Liver (tissue), 9 donors: Measurements from ENCODE around the gene THADA. TPM values are rescaled to one million over a fixed set of nuclear protein-coding genes. Genes with fewer than 3 reads are reported as not detected.

ENCODE experiments used
- DNase-seq: peaks from one replicate; pipeline ENCODE4 v3.0.0-alpha.2; 2017; ENCODE audit warnings: low spot score
- H3K27ac ChIP-seq, 2 donors: one replicate each; pipeline ENCODE4 v1.7.0; 2013; ENCODE audit warnings: inconsistent platforms in 2 of 2, low read length in 2 of 2, control low read depth in 1 of 2, low read depth in 1 of 2, mild to moderate bottlenecking in 1 of 2
- H3K27me3 ChIP-seq, 4 donors: one replicate each; pipeline versions ENCODE4 v1.6.1 to v1.7.0; 2013; ENCODE audit warnings: low read length in 3 of 4, inconsistent platforms in 1 of 4, mild to moderate bottlenecking in 1 of 4, moderate library complexity in 1 of 4; ENCODE audit not compliant: control insufficient read depth in 4 of 4, insufficient read depth in 4 of 4
- H3K36me3 ChIP-seq, 4 donors: one replicate each; pipeline versions ENCODE4 v1.6.1 to v1.7.0; 2013; ENCODE audit warnings: low read length in 3 of 4, mild to moderate bottlenecking in 3 of 4, low read depth in 1 of 4, moderate library complexity in 1 of 4; ENCODE audit not compliant: control insufficient read depth in 4 of 4, insufficient read depth in 3 of 4
- H3K4me1 ChIP-seq, 4 donors: one replicate each; pipeline versions ENCODE4 v1.6.1 to v1.7.0; 2013; ENCODE audit warnings: low read length in 3 of 4, mild to moderate bottlenecking in 3 of 4, moderate library complexity in 1 of 4; ENCODE audit not compliant: control insufficient read depth in 4 of 4, insufficient read depth in 4 of 4
- H3K4me3 ChIP-seq, 3 donors: one replicate each; pipeline versions ENCODE4 v1.6.1 to v1.7.0; 2013; ENCODE audit warnings: low read length in 3 of 3, control low read depth in 1 of 3, low read depth in 1 of 3, mild to moderate bottlenecking in 1 of 3
- H3K9ac ChIP-seq, 2 donors: one replicate each; pipeline ENCODE4 v1.7.0; 2013; ENCODE audit warnings: low read length in 2 of 2, mild to moderate bottlenecking in 2 of 2, moderate library complexity in 2 of 2, control low read depth in 1 of 2, low read depth in 1 of 2
- H3K9me3 ChIP-seq, 4 donors: one replicate each; pipeline versions ENCODE4 v1.6.1 to v1.7.0; 2013; ENCODE audit warnings: low read length in 3 of 4; ENCODE audit not compliant: control insufficient read depth in 4 of 4
- ATF3 ChIP-seq: IDR thresholded peaks from 2 replicates; pipeline ENCODE4 v1.6.1; 2016; ENCODE audit warnings: antibody characterized with exemption
- CTCF ChIP-seq: fragments of 150-350 bp; IDR thresholded peaks from 2 replicates; pipeline ENCODE4 v1.5.1; 2017; ENCODE audit warnings: improper control_type of control experiment, low read depth, low read length; ENCODE audit not compliant: missing input control
- EGR1 ChIP-seq, 2 donors: IDR thresholded peaks; 2 replicates each; pipeline ENCODE4 v1.6.1; 2016 to 2018; ENCODE audit warnings: antibody characterized with exemption in 2 of 2, low read depth in 2 of 2
- FOXA1 ChIP-seq: IDR thresholded peaks from 2 replicates; pipeline ENCODE4 v1.6.1; 2016; ENCODE audit warnings: antibody characterized with exemption
- FOXA2 ChIP-seq: IDR thresholded peaks from 2 replicates; pipeline ENCODE4 v1.6.1; 2016; ENCODE audit warnings: antibody characterized with exemption
- GABPA ChIP-seq, 2 donors: IDR thresholded peaks in 1 of 2; conservative IDR thresholded peaks in 1 of 2; 2 replicates each; pipeline ENCODE4 v1.6.1; 2016; ENCODE audit warnings: antibody characterized with exemption in 2 of 2, mild to moderate bottlenecking in 1 of 2, moderate library complexity in 1 of 2
- HNF4A ChIP-seq, 2 donors: conservative IDR thresholded peaks; 2 replicates each; pipeline ENCODE4 v1.6.1; 2016; ENCODE audit warnings: antibody characterized with exemption in 2 of 2, mild to moderate bottlenecking in 2 of 2
- HNF4G ChIP-seq: IDR thresholded peaks from 2 replicates; pipeline ENCODE4 v1.6.1; 2016; ENCODE audit warnings: antibody characterized with exemption
- JUND ChIP-seq, 2 donors: IDR thresholded peaks; 2 replicates each; pipeline ENCODE4 v1.6.1; 2016; ENCODE audit warnings: antibody characterized with exemption in 2 of 2
- MAX ChIP-seq: IDR thresholded peaks from 2 replicates; pipeline ENCODE4 v1.6.1; 2016; ENCODE audit warnings: antibody characterized with exemption
- NR2F2 ChIP-seq: IDR thresholded peaks from 2 replicates; pipeline ENCODE4 v1.6.1; 2016; ENCODE audit warnings: antibody characterized with exemption
- RAD21 ChIP-seq, 2 donors: IDR thresholded peaks; 2 replicates each; pipeline ENCODE4 v1.6.1; 2016; ENCODE audit warnings: antibody characterized with exemption in 2 of 2, mild to moderate bottlenecking in 2 of 2
- REST ChIP-seq: IDR thresholded peaks from 2 replicates; pipeline ENCODE4 v1.6.1; 2016; ENCODE audit warnings: antibody characterized with exemption, mild to moderate bottlenecking
- RXRA ChIP-seq, 2 donors: IDR thresholded peaks; 2 replicates each; pipeline ENCODE4 v1.6.1; 2017 to 2018; ENCODE audit warnings: antibody characterized with exemption in 2 of 2, mild to moderate bottlenecking in 1 of 2
- TAF1 ChIP-seq: conservative IDR thresholded peaks from 2 replicates; pipeline ENCODE4 v1.6.1; 2016; ENCODE audit warnings: antibody characterized with exemption, mild to moderate bottlenecking
- YY1 ChIP-seq: IDR thresholded peaks from 2 replicates; pipeline ENCODE4 v1.6.1; 2016; ENCODE audit warnings: antibody characterized with exemption, mild to moderate bottlenecking
- WGBS: extraction: QIAGEN DNeasy Blood & Tissue Kit; methylation state at CpG from one replicate; pipeline ENCODE4 v1.1.7; 2013; 5-methylcytosine and 5-hydroxymethylcytosine counted together
- polyA plus RNA-seq, 2 donors: library from polyadenylated mRNA; stranded (reverse) in 1 of 2; unstranded in 1 of 2; fragments of 200-250 nt in 1 of 2; fragments of >200 nt in 1 of 2; fragmentation: Nextera tagmentation in 1 of 2; extraction: Ambion mirVana in 1 of 2; gene quantifications; one replicate each; pipeline versions ENCODE4 v1.2.1 to v1.2.3, GENCODE V29; 2013 to 2015
- total RNA-seq, 2 donors: library from RNA; depleted of rRNA; stranded (reverse); fragments of >200 nt; gene quantifications; one replicate each; pipeline ENCODE4 v1.2.3, GENCODE V29; 2014
- TF ChIP-seq, protein P1 (sequence below): IDR thresholded peaks from 2 replicates; pipeline ENCODE4 v1.6.1; 2016; ENCODE audit warnings: antibody characterized with exemption
- donor health status: healthy.
- donor health status: healthy.
- donor health status: healthy.
- donor health status: healthy.
- donor health status: healthy.

Gene THADA
- total and polyA plus RNA-seq, 4 donors = 12.0 to 37.2 (median 22.3) TPM

DNA sequence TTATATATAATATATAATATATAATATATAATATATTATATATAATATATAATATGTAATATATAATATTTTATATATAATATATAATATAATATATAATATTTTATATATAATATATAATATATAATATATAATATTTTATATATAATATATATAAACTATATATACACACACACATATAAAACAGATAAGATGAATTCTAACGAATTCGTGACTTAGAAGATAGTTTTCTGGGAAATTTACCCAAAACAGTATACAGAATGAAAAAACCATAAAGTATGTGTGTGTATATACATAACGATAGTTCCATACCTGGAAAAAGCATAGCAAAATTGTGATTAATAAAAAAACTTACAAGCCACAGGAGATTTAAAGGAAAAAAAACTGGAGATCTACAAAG is 80.6 kb downstream of the THADA start:
- Histone ChIP-seq H3K36me3 (no peaks in the 10 kb centered on the region), H3K27me3 (no peaks in the 10 kb centered on the region), H3K9ac (no peak overlapping the region), H3K27ac (peak overlapping the region in 1 of 2 donors; percentile 40), H3K4me1 (peaks cover 5 to 12% (median 9%) of the 10 kb centered on the region in 4 donors), H3K4me3 (no peak overlapping the region), H3K9me3 (no peaks in the 10 kb centered on the region)
- DNase-seq = no peak
- TF ChIP-seq HNF4G = no peak
- TF ChIP-seq TAF1 = no peak
- TF ChIP-seq, protein P1, sequence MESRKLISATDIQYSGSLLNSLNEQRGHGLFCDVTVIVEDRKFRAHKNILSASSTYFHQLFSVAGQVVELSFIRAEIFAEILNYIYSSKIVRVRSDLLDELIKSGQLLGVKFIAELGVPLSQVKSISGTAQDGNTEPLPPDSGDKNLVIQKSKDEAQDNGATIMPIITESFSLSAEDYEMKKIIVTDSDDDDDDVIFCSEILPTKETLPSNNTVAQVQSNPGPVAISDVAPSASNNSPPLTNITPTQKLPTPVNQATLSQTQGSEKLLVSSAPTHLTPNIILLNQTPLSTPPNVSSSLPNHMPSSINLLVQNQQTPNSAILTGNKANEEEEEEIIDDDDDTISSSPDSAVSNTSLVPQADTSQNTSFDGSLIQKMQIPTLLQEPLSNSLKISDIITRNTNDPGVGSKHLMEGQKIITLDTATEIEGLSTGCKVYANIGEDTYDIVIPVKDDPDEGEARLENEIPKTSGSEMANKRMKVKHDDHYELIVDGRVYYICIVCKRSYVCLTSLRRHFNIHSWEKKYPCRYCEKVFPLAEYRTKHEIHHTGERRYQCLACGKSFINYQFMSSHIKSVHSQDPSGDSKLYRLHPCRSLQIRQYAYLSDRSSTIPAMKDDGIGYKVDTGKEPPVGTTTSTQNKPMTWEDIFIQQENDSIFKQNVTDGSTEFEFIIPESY = no peak
- 85% methylated on average over 3 of the region's 3 CpGs for WGBS

- Histone ChIP-seq H3K9ac (no peak overlapping the region), H3K36me3 (no peaks in the 10 kb centered on the region), H3K27ac (no peak overlapping the region), H3K9me3 (no peaks in the 10 kb centered on the region), H3K4me3 (no peak overlapping the region), H3K27me3 (no peaks in the 10 kb centered on the region), H3K4me1 (peaks cover 1 to 12% (median 9%) of the 10 kb centered on the region in 4 donors)
- no peak for DNase-seq
- WGBS = 79% methylated on average over 3 of the region's 3 CpGs
- TF ChIP-seq CTCF (no peak), YY1 (no peak), RXRA (IDR thresholded peaks at IDR 0.05) (no peak), ATF3 (no peak), HNF4A (conservative IDR thresholded peaks at IDR 0.05) (no peak)
These were observed 82.0 kb downstream of the THADA start for GRCh38 chr2:43513796-43514195.

- Histone ChIP-seq H3K4me3 (no peak overlapping the region), H3K36me3 (no peaks in the 10 kb centered on the region), H3K4me1 (peaks cover 1 to 12% (median 9%) of the 10 kb centered on the region in 4 donors), H3K27me3 (no peaks in the 10 kb centered on the region), H3K27ac (no peak overlapping the region), H3K9me3 (no peaks in the 10 kb centered on the region), H3K9ac (no peak overlapping the region)
- DNase-seq = no peak
- TF ChIP-seq NR2F2 (no peak), REST (no peak), EGR1 (IDR thresholded peaks at IDR 0.05; ENCODE audit: low read depth in 2 of 2) (no peak), YY1 (no peak), JUND (IDR thresholded peaks at IDR 0.05) (no peak), MAX (no peak), RAD21 (IDR thresholded peaks at IDR 0.05) (no peak), FOXA1 (no peak), ATF3 (no peak), TAF1 (no peak), GABPA (IDR thresholded peaks at IDR 0.05 in 1 of 2, conservative IDR thresholded peaks at IDR 0.05 in 1 of 2) (no peak), FOXA2 (no peak)
- TF ChIP-seq, protein P1 = no peak
These were observed 82.6 kb downstream of the THADA start for GRCh38 chr2:43513216-43513615.
